Spleen (tissue), 11 donors: ENCODE measurements around the gene TRIP4. TPM values are rescaled to one million over a fixed set of nuclear protein-coding genes. Genes with fewer than 3 reads are reported as not detected.
A peak's percentile ranks its signal among the peaks of the same experiment; 100 is the strongest.

Experiments used
- DNase-seq: peaks from one replicate; pipeline ENCODE4 v3.0.0-alpha.2; 2020
- H3K27ac ChIP-seq, 8 donors: fragments of 200-600 bp; sonication (generic) in 7 of 8; 1 replicate in 4 of 8; 2 replicates in 4 of 8; pipeline versions ENCODE4 v1.5.0 to v1.8.0; 2016 to 2021; ENCODE audit warnings: inconsistent platforms in 4 of 8, mild to moderate bottlenecking in 4 of 8, moderate library complexity in 1 of 8
- H3K27me3 ChIP-seq, 7 donors: fragments of 200-600 bp; sonication (generic) in 6 of 7; replicated peaks in 1 of 7; 1 replicate in 4 of 7; 2 replicates in 3 of 7; pipeline versions ENCODE4 v1.5.0 to v1.8.0; 2016 to 2021; ENCODE audit warnings: inconsistent platforms in 3 of 7, mild to moderate bottlenecking in 1 of 7
- H3K36me3 ChIP-seq, 6 donors: fragments of 200-600 bp; sonication (generic) in 5 of 6; 1 replicate in 4 of 6; 2 replicates in 2 of 6; pipeline versions ENCODE4 v1.5.0 to v1.8.0; 2016 to 2021; ENCODE audit warnings: inconsistent platforms in 2 of 6
- H3K4me1 ChIP-seq, 6 donors: fragments of 200-600 bp; sonication (generic) in 5 of 6; 1 replicate in 3 of 6; 2 replicates in 3 of 6; pipeline versions ENCODE4 v1.5.0 to v1.8.0; 2016 to 2021; ENCODE audit warnings: inconsistent platforms in 3 of 6
- H3K4me3 ChIP-seq, 8 donors: fragments of 200-600 bp; sonication (generic) in 7 of 8; 1 replicate in 4 of 8; 2 replicates in 4 of 8; pipeline versions ENCODE4 v1.5.0 to v1.8.0; 2016 to 2021; ENCODE audit warnings: inconsistent platforms in 4 of 8, mild to moderate bottlenecking in 4 of 8, moderate library complexity in 2 of 8
- H3K9me3 ChIP-seq, 8 donors: fragments of 200-600 bp; sonication (generic) in 7 of 8; 1 replicate in 4 of 8; 2 replicates in 4 of 8; pipeline versions ENCODE4 v1.5.0 to v1.8.0; 2016 to 2021; ENCODE audit warnings: inconsistent platforms in 4 of 8
- POLR2A ChIP-seq, 3 donors: fragments of 450-650 bp; IDR thresholded peaks; one replicate each; pipeline ENCODE4 v1.5.1; 2017; ENCODE audit warnings: antibody characterized with exemption in 3 of 3, mild to moderate bottlenecking in 1 of 3
- POLR2AphosphoS5 ChIP-seq, 3 donors: sonication (generic); formaldehyde crosslinking; IDR thresholded peaks; one replicate each; pipeline ENCODE4 v1.5.1; 2017; ENCODE audit warnings: antibody characterized with exemption in 3 of 3
- WGBS, 5 donors: extraction: QIAGEN DNeasy Blood & Tissue Kit in 3 of 5; methylation state at CpG; one replicate each; pipeline versions ENCODE4 v1.1.5 to v1.1.7; 2013 to 2018; 5-methylcytosine and 5-hydroxymethylcytosine counted together
- intact Hi-C: fragments of 100-400 bp; cut with DNase I; formaldehyde crosslinking; loops from one replicate; pipeline ENCODE4 v1.15.0; 2023; ENCODE audit warnings: low total_unique reads
- polyA plus RNA-seq, 3 donors: library from polyadenylated mRNA; stranded (reverse); fragments of 200-250 nt; gene quantifications; one replicate each; pipeline ENCODE4 v1.2.1, GENCODE V29; 2013
- total RNA-seq, 7 donors: library from RNA; depleted of rRNA in 3 of 7; stranded (reverse); fragments of >200 nt in 3 of 7; fragmentation: NEBNext Ultra II Directional in 4 of 7; extraction: Animal tissue kit (Norgen Biotek cat#: 25700) in 4 of 7; gene quantifications; one replicate each; pipeline versions ENCODE4 v1.1.0 to v1.2.1, GENCODE V29; 2016 to 2021
- TF ChIP-seq, protein P1 (sequence below), 11 experiments: fragments of 200-600 bp in 7 of 11; fragments of 450-650 bp in 4 of 11; sonication (generic) in 4 of 11; IDR thresholded peaks in 8 of 11; conservative IDR thresholded peaks in 3 of 11; 1 replicate in 7 of 11; 2 replicates in 4 of 11; pipeline versions ENCODE4 v1.4.0 to v1.8.0; 2016 to 2021; ENCODE audit warnings: antibody characterized with exemption in 11 of 11, inconsistent platforms in 4 of 11, mild to moderate bottlenecking in 1 of 11
- donor health status: healthy with polysubstance abuse.
- donor health status: DM: no; HTN: no; CAD: no; lungs with moderate emphysema.
- donor health status: DM: no; HTN: no; CAD: no.
- donor health status: Bipolar disorder and iron deficiency.
- donor health status: healthy.
- donor health status: DM: no; HTN: no; CAD: no.
- donor health status: DM: yes; HTN: yes; CAD: no.

TRIP4 gene
- total and polyA plus RNA-seq, 10 donors, result 17.3 to 31.9 (median 22.8) TPM

DNA sequence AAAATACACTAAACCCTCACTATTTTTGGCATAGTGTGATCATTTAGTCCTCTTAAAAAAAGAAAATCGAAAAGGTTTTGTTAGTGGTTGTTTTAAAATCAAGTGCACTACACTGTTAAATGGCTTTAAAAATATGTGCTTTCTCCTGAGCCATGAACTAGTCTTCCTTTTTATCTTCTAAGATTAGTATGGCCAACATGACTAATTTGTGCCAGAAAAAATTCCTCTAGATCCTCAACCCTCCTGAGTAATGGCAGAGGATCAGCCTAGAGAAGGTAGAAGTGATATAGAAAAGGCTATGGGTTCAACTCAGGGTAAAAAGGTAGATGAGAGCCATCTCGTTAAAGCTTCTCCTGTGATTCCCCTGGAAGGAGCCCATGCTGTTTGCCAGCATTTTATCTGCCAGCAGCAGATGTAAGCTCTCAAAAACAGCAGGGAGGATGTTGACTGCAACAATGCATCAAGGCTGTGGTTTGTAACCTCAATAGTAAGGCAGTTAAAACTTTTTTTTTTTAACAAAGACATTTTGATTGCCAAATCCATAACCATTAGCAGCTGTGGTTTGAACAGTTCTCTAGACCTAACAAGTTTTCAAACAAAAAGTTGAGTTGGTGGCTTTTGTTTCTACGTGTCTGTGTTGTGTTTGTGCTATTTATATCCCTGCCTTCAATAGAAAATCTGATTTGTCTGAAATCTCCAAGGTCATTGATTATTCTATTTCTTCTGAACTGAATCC, 42.5 kb downstream of the TRIP4 start:
- Histone ChIP-seq H3K27me3 (no peaks in the 10 kb centered on the region), H3K36me3 (peaks cover 2 to 87% (median 17%) of the 10 kb centered on the region in 6 donors), H3K4me1 (peaks cover 9 to 51% (median 31%) of the 10 kb centered on the region in 6 donors), H3K27ac (peak overlapping the region; percentile 43 to 81 (median 70)), H3K9me3 (no peaks in the 10 kb centered on the region), H3K4me3 (no peak overlapping the region)
- intact Hi-C loops, result loop anchor here (10.0 kb wide), 1 partner anchor 225 kb away; no protein-coding TSS in a partner anchor
- TF ChIP-seq POLR2A (IDR thresholded peaks at IDR 0.05) (no peak), POLR2AphosphoS5 (IDR thresholded peaks at IDR 0.05) (peak in 1 of 3 donors; percentile 50)
- TF ChIP-seq, protein P1, sequence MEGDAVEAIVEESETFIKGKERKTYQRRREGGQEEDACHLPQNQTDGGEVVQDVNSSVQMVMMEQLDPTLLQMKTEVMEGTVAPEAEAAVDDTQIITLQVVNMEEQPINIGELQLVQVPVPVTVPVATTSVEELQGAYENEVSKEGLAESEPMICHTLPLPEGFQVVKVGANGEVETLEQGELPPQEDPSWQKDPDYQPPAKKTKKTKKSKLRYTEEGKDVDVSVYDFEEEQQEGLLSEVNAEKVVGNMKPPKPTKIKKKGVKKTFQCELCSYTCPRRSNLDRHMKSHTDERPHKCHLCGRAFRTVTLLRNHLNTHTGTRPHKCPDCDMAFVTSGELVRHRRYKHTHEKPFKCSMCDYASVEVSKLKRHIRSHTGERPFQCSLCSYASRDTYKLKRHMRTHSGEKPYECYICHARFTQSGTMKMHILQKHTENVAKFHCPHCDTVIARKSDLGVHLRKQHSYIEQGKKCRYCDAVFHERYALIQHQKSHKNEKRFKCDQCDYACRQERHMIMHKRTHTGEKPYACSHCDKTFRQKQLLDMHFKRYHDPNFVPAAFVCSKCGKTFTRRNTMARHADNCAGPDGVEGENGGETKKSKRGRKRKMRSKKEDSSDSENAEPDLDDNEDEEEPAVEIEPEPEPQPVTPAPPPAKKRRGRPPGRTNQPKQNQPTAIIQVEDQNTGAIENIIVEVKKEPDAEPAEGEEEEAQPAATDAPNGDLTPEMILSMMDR (IDR thresholded peaks at IDR 0.05 in 8 of 11, conservative IDR thresholded peaks at IDR 0.05 in 3 of 11), result no peak
- WGBS, 5 donors, result 3 to 11% (median 6%) methylated on average over 3 of the region's 3 CpGs
- DNase-seq, result no peak

GRCh38 chr15:64437982-64438381, 50.3 kb downstream of the TRIP4 start:
- 91 to 100% (median 96%) methylated on average over 1 of the region's 1 CpG for WGBS, 5 donors
- intact Hi-C loops, result no loop called here
- H3K36me3 ChIP-seq, result peaks cover 0 to 55% (median 0%) of the 10 kb centered on the region in 6 donors

GRCh38 chr15:64438653-64439447, 51.2 kb downstream of the TRIP4 start:
- 36 to 59% (median 44%) methylated on average over 6 of the region's 6 CpGs for WGBS, 5 donors

More at GRCh38 chr15:64437982-64438381, 50.3 kb downstream of the TRIP4 start:
- TF ChIP-seq, protein P1 (IDR thresholded peaks at IDR 0.05 in 8 of 11, conservative IDR thresholded peaks at IDR 0.05 in 3 of 11), result no peak
- TF ChIP-seq POLR2AphosphoS5 (IDR thresholded peaks at IDR 0.05) (no peak), POLR2A (IDR thresholded peaks at IDR 0.05) (no peak)
- Histone ChIP-seq H3K27ac (no peak overlapping the region), H3K27me3 (no peaks in the 10 kb centered on the region), H3K9me3 (no peaks in the 10 kb centered on the region), H3K4me1 (peaks cover 0 to 7% (median 0%) of the 10 kb centered on the region in 6 donors), H3K4me3 (no peak overlapping the region)
- no peak for DNase-seq

More at GRCh38 chr15:64438653-64439447, 51.2 kb downstream of the TRIP4 start:
- no peak for TF ChIP-seq POLR2A (IDR thresholded peaks at IDR 0.05)
- TF ChIP-seq, protein P1 (IDR thresholded peaks at IDR 0.05 in 8 of 11, conservative IDR thresholded peaks at IDR 0.05 in 3 of 11), result no peak
- TF ChIP-seq POLR2AphosphoS5 (IDR thresholded peaks at IDR 0.05), result no peak
- Histone ChIP-seq H3K9me3 (no peaks in the 10 kb centered on the region), H3K27ac (no peak overlapping the region), H3K36me3 (peaks cover 0 to 47% (median 0%) of the 10 kb centered on the region in 6 donors), H3K4me1 (peaks cover 0 to 14% (median 2%) of the 10 kb centered on the region in 6 donors), H3K27me3 (no peaks in the 10 kb centered on the region), H3K4me3 (no peak overlapping the region)
- intact Hi-C loops, result no loop called here
- no peak for DNase-seq
